ENCODE measurements around the gene FAR2. TPM values are rescaled to one million over a fixed set of nuclear protein-coding genes. Genes with fewer than 3 reads are reported as not detected.

The FAR2 gene
- total and polyA plus RNA-seq, 2 of the 13 experiments (the other 11 are each of a cell fraction or from before 2014, with no cell fraction given) = not detected

GRCh38 chr12:29149691-29150281 is 708 bp downstream of the FAR2 start:
- POLR2A ChIA-PET = no interaction called here
- H4K20me1 ChIP-seq (ENCODE audit: insufficient read depth, low read length) = no peaks in the 10 kb centered on the region
- no peaks in the 10 kb centered on the region for H3K4me1 ChIP-seq (ENCODE audit: insufficient read depth, low read length)
- DNase-seq (ENCODE audit: low spot score) (no peak), ATAC-seq (no peak), FAIRE-seq (no peak)
- H3K9ac ChIP-seq (ENCODE audit: insufficient read depth, low read depth, low read length) = no peak overlapping the region
- H3K4me2 ChIP-seq (ENCODE audit: low read depth, low read length) = no peak overlapping the region
- no peak overlapping the region for H3K4me3 ChIP-seq (replicated peaks in 1 of 3; ENCODE audit: insufficient read depth in 1 of 3, low read depth in 2 of 3, low read length in 3 of 3)
- in situ Hi-C loops (cut with HindIII; ENCODE audit: extremely low pct_ligation_motif_present, low pct_unique_long_range_greater_than_20kb) (no loop called here), intact Hi-C loops (cut with micrococcal nuclease; ENCODE audit: unreplicated experiment) (no loop called here)
- H3K79me2 ChIP-seq (ENCODE audit: insufficient read depth, low read length) = no peaks in the 10 kb centered on the region
- no peak overlapping the region for H3K27ac ChIP-seq (ENCODE audit: extremely low read length, insufficient read depth, low read length)
- peaks cover 0 to 14% of the 10 kb centered on the region in 2 experiments; a peak in 4 of 5 replicates for H3K27me3 ChIP-seq (ENCODE audit: control insufficient read depth in 1 of 2, insufficient read depth in 2 of 2, low read length in 2 of 2)
- TF ChIP-seq CREBL2 (CRISPR knock-in tag; IDR thresholded peaks at IDR 0.05; ENCODE audit: borderline replicate concordance) = no peak
- TF ChIP-seq TRIM22 (IDR thresholded peaks at IDR 0.05) = no peak
- no peak for TF ChIP-seq ZNF607 (CRISPR knock-in tag; IDR thresholded peaks at IDR 0.05; ENCODE audit: borderline replicate concordance)
- TF ChIP-seq ZNF580 (CRISPR knock-in tag; IDR thresholded peaks at IDR 0.05; ENCODE audit: borderline replicate concordance, low read depth) = no peak
- BruUV-seq (replicated peaks) = no TSS peak
- CTCF ChIA-PET (ENCODE audit: low intra/inter-chr PET ratio, low total read pairs) = no interaction called here
- H2AFZ ChIP-seq (ENCODE audit: low read length) = no peak overlapping the region
- H3K36me3 ChIP-seq (replicated peaks in 1 of 2; ENCODE audit: control insufficient read depth in 1 of 2, insufficient read depth in 2 of 2, low read length in 2 of 2) = no peaks in the 10 kb centered on the region
- no peaks in the 10 kb centered on the region for H3K9me3 ChIP-seq (ENCODE audit: low read length)
- 72% methylated on average over 23 of the region's 34 CpGs for WGBS (ENCODE audit: low lambda C conversion rate)

GRCh38 chr12:29150462-29150861 is 1.4 kb downstream of the FAR2 start:
- ATAC-seq (no peak), DNase-seq (ENCODE audit: low spot score) (no peak), FAIRE-seq (no peak)
- CTCF ChIA-PET (ENCODE audit: low intra/inter-chr PET ratio, low total read pairs) = no interaction called here
- Histone ChIP-seq H3K27me3 (ENCODE audit: control insufficient read depth in 1 of 2, insufficient read depth in 2 of 2, low read length in 2 of 2) (peaks cover 0 to 14% of the 10 kb centered on the region in 2 experiments; a peak in 4 of 5 replicates), H3K4me3 (replicated peaks in 1 of 3; ENCODE audit: insufficient read depth in 1 of 3, low read depth in 2 of 3, low read length in 3 of 3) (no peak overlapping the region), H3K4me1 (ENCODE audit: insufficient read depth, low read length) (no peaks in the 10 kb centered on the region), H4K20me1 (ENCODE audit: insufficient read depth, low read length) (no peaks in the 10 kb centered on the region), H3K9me3 (ENCODE audit: low read length) (no peaks in the 10 kb centered on the region), H3K79me2 (ENCODE audit: insufficient read depth, low read length) (no peaks in the 10 kb centered on the region), H3K36me3 (replicated peaks in 1 of 2; ENCODE audit: control insufficient read depth in 1 of 2, insufficient read depth in 2 of 2, low read length in 2 of 2) (no peaks in the 10 kb centered on the region), H2AFZ (ENCODE audit: low read length) (no peak overlapping the region), H3K9ac (ENCODE audit: insufficient read depth, low read depth, low read length) (no peak overlapping the region), H3K27ac (ENCODE audit: extremely low read length, insufficient read depth, low read length) (no peak overlapping the region), H3K4me2 (ENCODE audit: low read depth, low read length) (no peak overlapping the region)
- in situ Hi-C loops (cut with HindIII; ENCODE audit: extremely low pct_ligation_motif_present, low pct_unique_long_range_greater_than_20kb) = no loop called here
- intact Hi-C loops (cut with micrococcal nuclease; ENCODE audit: unreplicated experiment) = no loop called here
- 77% methylated on average over 7 of the region's 7 CpGs for WGBS (ENCODE audit: low lambda C conversion rate)
- no TSS peak for BruUV-seq (replicated peaks)
- POLR2A ChIA-PET = no interaction called here
- TF ChIP-seq ARID3A (IDR thresholded peaks at IDR 0.05; ENCODE audit: low read depth, low read length) (no peak), AFF4 (CRISPR knock-in tag; IDR thresholded peaks at IDR 0.05) (no peak), REL (CRISPR knock-in tag; conservative IDR thresholded peaks at IDR 0.05) (no peak), ZNF333 (CRISPR knock-in tag; IDR thresholded peaks at IDR 0.05; ENCODE audit: borderline replicate concordance) (no peak)
